HepG2 (cell line): ENCODE results near the gene TNFRSF6B. TPM values are rescaled to one million over a fixed set of nuclear protein-coding genes. Genes with fewer than 3 reads are reported as not detected.

Experiments
- CBFB ChIP-seq: sonication (generic); formaldehyde crosslinking; IDR thresholded peaks from 2 replicates; pipeline ENCODE4 v1.4.0; 2020; ENCODE audit warnings: missing genetic modification reagents
- CREM ChIP-seq, 2 experiments: sonication (generic) in 1 of 2; formaldehyde crosslinking in 1 of 2; IDR thresholded peaks; 2 replicates each; pipeline versions ENCODE4 v1.4.0 to v1.6.1; 2016 to 2020; ENCODE audit warnings: antibody characterized with exemption in 1 of 2, mild to moderate bottlenecking in 1 of 2, missing genetic modification reagents in 1 of 2
- KLF13 ChIP-seq: sonication (generic); formaldehyde crosslinking; IDR thresholded peaks from 2 replicates; pipeline ENCODE4 v1.4.0; 2020; ENCODE audit warnings: mild to moderate bottlenecking, missing genetic modification reagents
- MTA1 ChIP-seq: sonication (generic); formaldehyde crosslinking; IDR thresholded peaks from 2 replicates; pipeline ENCODE4 v1.4.0; 2020; ENCODE audit warnings: missing genetic modification reagents, mild to moderate bottlenecking, borderline replicate concordance
- MYC ChIP-seq: sonication (generic); formaldehyde crosslinking; IDR thresholded peaks from 2 replicates; pipeline ENCODE4 v1.9.0; 2021; ENCODE audit warnings: missing genetic modification reagents, borderline replicate concordance
- NFE2L1 ChIP-seq: sonication (generic); formaldehyde crosslinking; IDR thresholded peaks from 2 replicates; pipeline ENCODE4 v1.4.0; 2020; ENCODE audit warnings: missing genetic modification reagents, mild to moderate bottlenecking, borderline replicate concordance
- SP140L ChIP-seq: sonication (generic); formaldehyde crosslinking; IDR thresholded peaks from 2 replicates; pipeline ENCODE4 v1.4.0; 2020; ENCODE audit warnings: missing genetic modification reagents, borderline replicate concordance
- SRF ChIP-seq: IDR thresholded peaks from 2 replicates; pipeline ENCODE4 v1.6.1; 2011; ENCODE audit warnings: mild to moderate bottlenecking, low read depth, low read length, moderate library complexity
- SYNCRIP ChIP-seq: fragments of 200-400 bp; formaldehyde crosslinking; IDR thresholded peaks from 2 replicates; pipeline ENCODE4 v1.6.1; 2018; ENCODE audit warnings: mild to moderate bottlenecking, low read depth, low read length; ENCODE audit not compliant: insufficient read depth
- U2AF1 ChIP-seq: fragments of 200-400 bp; formaldehyde crosslinking; optimal IDR thresholded peaks from 2 replicates; pipeline ENCODE3; 2017; ENCODE audit warnings: mild to moderate bottlenecking, low read depth, low read length
- ZBTB7A ChIP-seq: sonication (generic); formaldehyde crosslinking; IDR thresholded peaks from 2 replicates; pipeline ENCODE4 v1.8.0; 2022; ENCODE audit warnings: mild to moderate bottlenecking, missing genetic modification reagents
- ZNF367 ChIP-seq: sonication (generic); formaldehyde crosslinking; IDR thresholded peaks from 2 replicates; pipeline ENCODE4 v1.4.0; 2020; ENCODE audit warnings: missing genetic modification reagents, borderline replicate concordance
- ZNF672 ChIP-seq: sonication (generic); formaldehyde crosslinking; IDR thresholded peaks from 2 replicates; pipeline ENCODE4 v1.8.1; 2022; ENCODE audit warnings: missing genetic modification reagents
- ZNF792 ChIP-seq: IDR thresholded peaks from 2 replicates; pipeline ENCODE4 v1.6.1; 2016
- ZZZ3 ChIP-seq: sonication (generic); formaldehyde crosslinking; IDR thresholded peaks from 2 replicates; pipeline ENCODE4 v1.4.0; 2020; ENCODE audit warnings: missing genetic modification reagents, mild to moderate bottlenecking, borderline replicate concordance
- polyA plus RNA-seq, 8 experiments: library from polyadenylated mRNA; depleted of rRNA in 3 of 8; stranded (reverse) in 7 of 8; unstranded in 1 of 8; fragments of >200 nt; fragmentation: Illumina TruSeq in 4 of 8; extraction: Trizol in 4 of 8; gene quantifications; 2 replicates each; pipeline versions ENCODE4 v1.2.1 to v1.2.3, GENCODE V29; 2011 to 2016; ENCODE audit warnings: low read depth in 4 of 8, missing spikeins in 1 of 8, mixed read lengths in 1 of 8; ENCODE audit not compliant: insufficient read depth in 1 of 8
- total RNA-seq, 5 experiments: library from RNA; depleted of rRNA; stranded (reverse); fragments of >200 nt; fragmentation: Illumina TruSeq; extraction: Trizol; gene quantifications; 2 replicates each; pipeline ENCODE4 v1.2.3, GENCODE V29; 2016; ENCODE audit warnings: low read depth in 1 of 5
- TF ChIP-seq, protein P1 (sequence below): sonication (generic); formaldehyde crosslinking; IDR thresholded peaks from 2 replicates; pipeline ENCODE4 v1.5.0; 2020; ENCODE audit warnings: mild to moderate bottlenecking, missing genetic modification reagents, borderline replicate concordance
- TF ChIP-seq, protein P2 (sequence below): sonication (generic); formaldehyde crosslinking; IDR thresholded peaks from 2 replicates; pipeline ENCODE4 v1.4.0; 2020; ENCODE audit warnings: mild to moderate bottlenecking, missing genetic modification reagents
- TF ChIP-seq, protein P3 (sequence below): sonication (generic); formaldehyde crosslinking; IDR thresholded peaks from 2 replicates; pipeline ENCODE4 v1.4.0; 2020; ENCODE audit warnings: missing genetic modification reagents
- TF ChIP-seq, protein P4 (sequence below): sonication (generic); formaldehyde crosslinking; conservative IDR thresholded peaks from 2 replicates; pipeline ENCODE4 v1.4.0; 2020; ENCODE audit warnings: missing genetic modification reagents

The TNFRSF6B gene
- total and polyA plus RNA-seq, 2 of the 13 experiments (the other 11 are each of a cell fraction or from before 2014, with no cell fraction given): 0.24 TPM; not detected in 1

DNA sequence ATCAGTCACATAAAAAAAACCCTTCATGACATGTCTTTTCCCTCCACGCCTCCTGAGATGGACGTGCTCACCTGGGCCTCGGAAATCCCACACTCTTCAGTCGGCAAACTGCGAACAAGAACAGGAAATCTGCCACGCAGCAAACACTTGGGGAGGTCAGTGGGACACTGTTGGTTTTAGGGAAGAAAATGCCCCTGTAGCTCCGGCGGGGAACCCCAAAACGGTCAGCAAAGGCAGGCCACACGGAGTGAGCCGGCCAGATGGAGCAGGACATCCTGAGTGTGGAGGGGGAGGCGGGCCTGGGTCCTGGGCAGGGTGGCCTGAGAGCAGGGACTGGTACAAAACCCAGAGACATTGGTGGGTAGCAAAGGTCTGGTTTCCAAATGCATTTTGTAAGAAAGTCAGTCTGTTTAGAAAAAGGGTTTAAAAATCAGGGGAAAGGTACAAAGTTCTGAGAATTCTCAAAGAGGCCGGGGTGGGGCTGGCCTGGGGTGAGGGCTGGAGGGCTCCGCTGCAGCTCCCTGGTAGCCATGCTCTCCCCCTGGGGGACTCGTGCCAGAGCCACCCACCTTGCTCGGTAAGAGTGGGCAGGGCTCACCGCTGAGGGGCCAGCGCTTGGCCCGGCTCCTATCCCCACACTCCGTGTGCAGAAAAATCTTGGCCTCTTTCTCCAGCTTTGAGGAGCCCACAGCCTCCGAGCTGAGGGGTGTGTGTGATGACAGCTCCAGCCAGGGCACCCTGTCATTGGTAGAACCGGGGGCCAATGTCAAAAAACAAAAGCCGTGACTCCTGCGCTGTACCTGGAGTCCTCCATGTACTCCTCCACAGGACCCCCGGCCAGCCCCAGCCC lies 48.3 kb downstream of the TNFRSF6B start (continued):
- TF ChIP-seq, protein P1, sequence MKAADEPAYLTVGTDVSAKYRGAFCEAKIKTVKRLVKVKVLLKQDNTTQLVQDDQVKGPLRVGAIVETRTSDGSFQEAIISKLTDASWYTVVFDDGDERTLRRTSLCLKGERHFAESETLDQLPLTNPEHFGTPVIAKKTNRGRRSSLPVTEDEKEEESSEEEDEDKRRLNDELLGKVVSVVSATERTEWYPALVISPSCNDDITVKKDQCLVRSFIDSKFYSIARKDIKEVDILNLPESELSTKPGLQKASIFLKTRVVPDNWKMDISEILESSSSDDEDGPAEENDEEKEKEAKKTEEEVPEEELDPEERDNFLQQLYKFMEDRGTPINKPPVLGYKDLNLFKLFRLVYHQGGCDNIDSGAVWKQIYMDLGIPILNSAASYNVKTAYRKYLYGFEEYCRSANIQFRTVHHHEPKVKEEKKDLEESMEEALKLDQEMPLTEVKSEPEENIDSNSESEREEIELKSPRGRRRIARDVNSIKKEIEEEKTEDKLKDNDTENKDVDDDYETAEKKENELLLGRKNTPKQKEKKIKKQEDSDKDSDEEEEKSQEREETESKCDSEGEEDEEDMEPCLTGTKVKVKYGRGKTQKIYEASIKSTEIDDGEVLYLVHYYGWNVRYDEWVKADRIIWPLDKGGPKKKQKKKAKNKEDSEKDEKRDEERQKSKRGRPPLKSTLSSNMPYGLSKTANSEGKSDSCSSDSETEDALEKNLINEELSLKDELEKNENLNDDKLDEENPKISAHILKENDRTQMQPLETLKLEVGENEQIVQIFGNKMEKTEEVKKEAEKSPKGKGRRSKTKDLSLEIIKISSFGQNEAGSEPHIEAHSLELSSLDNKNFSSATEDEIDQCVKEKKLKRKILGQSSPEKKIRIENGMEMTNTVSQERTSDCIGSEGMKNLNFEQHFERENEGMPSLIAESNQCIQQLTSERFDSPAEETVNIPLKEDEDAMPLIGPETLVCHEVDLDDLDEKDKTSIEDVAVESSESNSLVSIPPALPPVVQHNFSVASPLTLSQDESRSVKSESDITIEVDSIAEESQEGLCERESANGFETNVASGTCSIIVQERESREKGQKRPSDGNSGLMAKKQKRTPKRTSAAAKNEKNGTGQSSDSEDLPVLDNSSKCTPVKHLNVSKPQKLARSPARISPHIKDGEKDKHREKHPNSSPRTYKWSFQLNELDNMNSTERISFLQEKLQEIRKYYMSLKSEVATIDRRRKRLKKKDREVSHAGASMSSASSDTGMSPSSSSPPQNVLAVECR (CRISPR knock-in tag): peak; percentile 54; the same call in 1 of the 2 replicates
- TF ChIP-seq, protein P2, sequence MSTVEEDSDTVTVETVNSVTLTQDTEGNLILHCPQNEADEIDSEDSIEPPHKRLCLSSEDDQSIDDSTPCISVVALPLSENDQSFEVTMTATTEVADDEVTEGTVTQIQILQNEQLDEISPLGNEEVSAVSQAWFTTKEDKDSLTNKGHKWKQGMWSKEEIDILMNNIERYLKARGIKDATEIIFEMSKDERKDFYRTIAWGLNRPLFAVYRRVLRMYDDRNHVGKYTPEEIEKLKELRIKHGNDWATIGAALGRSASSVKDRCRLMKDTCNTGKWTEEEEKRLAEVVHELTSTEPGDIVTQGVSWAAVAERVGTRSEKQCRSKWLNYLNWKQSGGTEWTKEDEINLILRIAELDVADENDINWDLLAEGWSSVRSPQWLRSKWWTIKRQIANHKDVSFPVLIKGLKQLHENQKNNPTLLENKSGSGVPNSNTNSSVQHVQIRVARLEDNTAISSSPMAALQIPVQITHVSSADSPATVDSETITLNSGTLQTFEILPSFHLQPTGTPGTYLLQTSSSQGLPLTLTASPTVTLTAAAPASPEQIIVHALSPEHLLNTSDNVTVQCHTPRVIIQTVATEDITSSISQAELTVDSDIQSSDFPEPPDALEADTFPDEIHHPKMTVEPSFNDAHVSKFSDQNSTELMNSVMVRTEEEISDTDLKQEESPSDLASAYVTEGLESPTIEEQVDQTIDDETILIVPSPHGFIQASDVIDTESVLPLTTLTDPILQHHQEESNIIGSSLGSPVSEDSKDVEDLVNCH (CRISPR knock-in tag): 0 out of 2 replicates have a peak, but pooled peaks have one; percentile 68
- peak; percentile 52; the same call in 1 of the 2 replicates for TF ChIP-seq MYC (CRISPR knock-in tag)
- no peak for TF ChIP-seq KLF13
- TF ChIP-seq CREM (IDR thresholded peaks at IDR 0.05): no peak
- TF ChIP-seq CREM (CRISPR knock-in tag; IDR thresholded peaks at IDR 0.05): no peak
- no peak for TF ChIP-seq SP140L (CRISPR knock-in tag)
- TF ChIP-seq, protein P3, sequence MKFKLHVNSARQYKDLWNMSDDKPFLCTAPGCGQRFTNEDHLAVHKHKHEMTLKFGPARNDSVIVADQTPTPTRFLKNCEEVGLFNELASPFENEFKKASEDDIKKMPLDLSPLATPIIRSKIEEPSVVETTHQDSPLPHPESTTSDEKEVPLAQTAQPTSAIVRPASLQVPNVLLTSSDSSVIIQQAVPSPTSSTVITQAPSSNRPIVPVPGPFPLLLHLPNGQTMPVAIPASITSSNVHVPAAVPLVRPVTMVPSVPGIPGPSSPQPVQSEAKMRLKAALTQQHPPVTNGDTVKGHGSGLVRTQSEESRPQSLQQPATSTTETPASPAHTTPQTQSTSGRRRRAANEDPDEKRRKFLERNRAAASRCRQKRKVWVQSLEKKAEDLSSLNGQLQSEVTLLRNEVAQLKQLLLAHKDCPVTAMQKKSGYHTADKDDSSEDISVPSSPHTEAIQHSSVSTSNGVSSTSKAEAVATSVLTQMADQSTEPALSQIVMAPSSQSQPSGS (CRISPR knock-in tag): no peak
- no peak for TF ChIP-seq U2AF1
- no peak for TF ChIP-seq SRF
- no peak for TF ChIP-seq ZNF792 (CRISPR knock-in tag)
- no peak for TF ChIP-seq SYNCRIP
- TF ChIP-seq MTA1 (CRISPR knock-in tag): 0 out of 2 replicates have a peak, but pooled peaks have one; percentile 56
- no peak for TF ChIP-seq ZZZ3 (CRISPR knock-in tag)
- no peak for TF ChIP-seq ZBTB7A (CRISPR knock-in tag)
- no peak for TF ChIP-seq ZNF367 (CRISPR knock-in tag)
- TF ChIP-seq ZNF672: no peak
- TF ChIP-seq NFE2L1: no peak
- no peak for TF ChIP-seq CBFB (CRISPR knock-in tag)
- TF ChIP-seq, protein P4, sequence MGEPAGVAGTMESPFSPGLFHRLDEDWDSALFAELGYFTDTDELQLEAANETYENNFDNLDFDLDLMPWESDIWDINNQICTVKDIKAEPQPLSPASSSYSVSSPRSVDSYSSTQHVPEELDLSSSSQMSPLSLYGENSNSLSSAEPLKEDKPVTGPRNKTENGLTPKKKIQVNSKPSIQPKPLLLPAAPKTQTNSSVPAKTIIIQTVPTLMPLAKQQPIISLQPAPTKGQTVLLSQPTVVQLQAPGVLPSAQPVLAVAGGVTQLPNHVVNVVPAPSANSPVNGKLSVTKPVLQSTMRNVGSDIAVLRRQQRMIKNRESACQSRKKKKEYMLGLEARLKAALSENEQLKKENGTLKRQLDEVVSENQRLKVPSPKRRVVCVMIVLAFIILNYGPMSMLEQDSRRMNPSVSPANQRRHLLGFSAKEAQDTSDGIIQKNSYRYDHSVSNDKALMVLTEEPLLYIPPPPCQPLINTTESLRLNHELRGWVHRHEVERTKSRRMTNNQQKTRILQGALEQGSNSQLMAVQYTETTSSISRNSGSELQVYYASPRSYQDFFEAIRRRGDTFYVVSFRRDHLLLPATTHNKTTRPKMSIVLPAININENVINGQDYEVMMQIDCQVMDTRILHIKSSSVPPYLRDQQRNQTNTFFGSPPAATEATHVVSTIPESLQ: no peak
